ENCODE measurements around the gene CNNM4.

DNA sequence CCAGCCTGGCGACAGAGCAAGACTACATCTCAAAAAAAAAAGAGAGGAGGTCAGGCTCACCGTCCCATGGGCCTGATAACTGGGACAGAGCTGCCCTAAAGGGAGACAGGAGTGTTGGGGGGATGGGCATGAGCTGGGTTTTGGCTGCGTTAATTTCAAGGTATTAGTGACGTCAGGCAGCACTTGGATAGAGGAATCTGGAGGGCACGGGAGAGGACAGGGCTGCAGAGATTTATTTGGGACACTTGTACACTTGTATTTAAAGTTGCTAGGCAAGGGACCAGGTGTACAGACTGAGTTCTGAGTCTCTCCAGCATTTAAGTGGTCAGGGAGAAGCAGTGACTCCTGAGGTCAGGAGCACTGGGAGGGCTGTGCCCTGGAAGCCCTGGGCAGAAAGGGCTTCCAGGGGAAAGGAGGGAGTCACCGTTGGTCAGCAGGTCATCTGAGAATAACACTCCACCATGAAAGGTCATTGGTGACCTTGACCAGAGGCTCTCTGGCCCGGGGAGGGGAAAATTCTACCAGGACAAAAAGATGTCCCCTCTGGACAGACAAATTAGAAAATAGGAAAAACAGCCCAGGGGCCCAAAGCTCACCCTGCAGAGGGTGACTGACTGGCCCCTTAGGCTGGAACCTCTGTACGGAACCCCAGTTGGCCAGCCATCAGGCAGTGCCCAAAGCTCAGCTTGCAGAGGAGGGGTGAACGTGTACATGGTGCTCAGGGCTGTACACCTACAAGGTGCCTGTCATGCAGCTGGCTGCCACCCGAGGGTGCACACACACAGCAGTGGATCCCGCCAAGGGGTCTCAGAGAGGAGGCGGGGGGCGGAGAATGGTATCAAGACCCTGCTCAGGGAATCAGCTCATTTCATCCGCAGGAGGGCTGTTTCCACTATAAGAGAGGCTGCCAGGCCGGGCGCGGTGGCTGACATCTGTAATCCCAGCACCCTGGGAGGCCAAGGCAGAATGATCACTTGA lies 32.4 kb downstream of the CNNM4 start:
- TF ChIP-seq, protein P1, sequence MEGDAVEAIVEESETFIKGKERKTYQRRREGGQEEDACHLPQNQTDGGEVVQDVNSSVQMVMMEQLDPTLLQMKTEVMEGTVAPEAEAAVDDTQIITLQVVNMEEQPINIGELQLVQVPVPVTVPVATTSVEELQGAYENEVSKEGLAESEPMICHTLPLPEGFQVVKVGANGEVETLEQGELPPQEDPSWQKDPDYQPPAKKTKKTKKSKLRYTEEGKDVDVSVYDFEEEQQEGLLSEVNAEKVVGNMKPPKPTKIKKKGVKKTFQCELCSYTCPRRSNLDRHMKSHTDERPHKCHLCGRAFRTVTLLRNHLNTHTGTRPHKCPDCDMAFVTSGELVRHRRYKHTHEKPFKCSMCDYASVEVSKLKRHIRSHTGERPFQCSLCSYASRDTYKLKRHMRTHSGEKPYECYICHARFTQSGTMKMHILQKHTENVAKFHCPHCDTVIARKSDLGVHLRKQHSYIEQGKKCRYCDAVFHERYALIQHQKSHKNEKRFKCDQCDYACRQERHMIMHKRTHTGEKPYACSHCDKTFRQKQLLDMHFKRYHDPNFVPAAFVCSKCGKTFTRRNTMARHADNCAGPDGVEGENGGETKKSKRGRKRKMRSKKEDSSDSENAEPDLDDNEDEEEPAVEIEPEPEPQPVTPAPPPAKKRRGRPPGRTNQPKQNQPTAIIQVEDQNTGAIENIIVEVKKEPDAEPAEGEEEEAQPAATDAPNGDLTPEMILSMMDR (IDR thresholded peaks at IDR 0.05; ENCODE audit: insufficient read depth, low read depth, low read length) = no peak
- TF ChIP-seq EZH2 (IDR thresholded peaks at IDR 0.05; ENCODE audit: insufficient read depth, low read length) = no peak
